GM21786 (cell line): ENCODE data around the gene VWA5B2.

Source experiments
- ATAC-seq: cut with Tn5 transposase; IDR thresholded peaks from one replicate; pipeline ENCODE4 v1.9.1; 2021; ENCODE audit not compliant: unreplicated experiment

The VWA5B2 gene

DNA sequence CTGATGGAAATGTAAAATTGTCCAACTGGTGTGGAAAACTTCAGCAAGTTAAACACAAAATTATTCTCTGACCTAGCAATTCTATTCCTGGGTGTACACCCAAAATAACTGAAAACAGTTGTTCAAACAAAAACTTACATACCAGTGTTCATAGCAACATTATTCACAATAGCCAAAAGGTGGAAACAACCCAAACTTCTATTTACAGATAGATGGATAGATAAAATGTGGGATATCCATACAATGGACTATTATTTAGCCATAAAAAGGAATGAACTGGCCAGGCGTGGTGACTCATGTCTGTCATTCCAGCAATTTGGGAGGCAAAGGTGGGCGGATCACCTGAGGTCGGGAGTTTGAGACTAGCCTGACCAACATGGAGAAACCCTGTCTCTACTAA, 6.9 kb upstream of the VWA5B2 start:
- ATAC-seq, result no peak

DNA sequence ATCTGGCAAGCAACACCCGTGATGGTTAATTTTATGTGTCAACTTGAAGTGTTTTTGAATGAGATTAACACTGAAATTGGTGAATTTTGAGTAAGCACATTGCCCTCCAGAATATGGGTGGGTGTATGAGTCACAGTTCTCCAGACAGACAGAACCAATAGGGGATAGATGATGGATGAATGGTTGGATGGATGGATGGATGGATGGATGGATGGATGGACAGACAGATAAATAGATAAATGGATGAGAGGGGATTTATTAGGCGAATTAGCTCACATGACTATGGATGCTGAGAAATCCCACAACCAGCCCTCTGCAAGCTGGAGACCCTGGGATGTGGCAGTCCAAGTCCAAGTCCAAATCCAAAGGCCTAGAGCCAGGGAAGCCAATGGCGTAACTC, 5.4 kb upstream of the VWA5B2 start:
- no peak for ATAC-seq

DNA sequence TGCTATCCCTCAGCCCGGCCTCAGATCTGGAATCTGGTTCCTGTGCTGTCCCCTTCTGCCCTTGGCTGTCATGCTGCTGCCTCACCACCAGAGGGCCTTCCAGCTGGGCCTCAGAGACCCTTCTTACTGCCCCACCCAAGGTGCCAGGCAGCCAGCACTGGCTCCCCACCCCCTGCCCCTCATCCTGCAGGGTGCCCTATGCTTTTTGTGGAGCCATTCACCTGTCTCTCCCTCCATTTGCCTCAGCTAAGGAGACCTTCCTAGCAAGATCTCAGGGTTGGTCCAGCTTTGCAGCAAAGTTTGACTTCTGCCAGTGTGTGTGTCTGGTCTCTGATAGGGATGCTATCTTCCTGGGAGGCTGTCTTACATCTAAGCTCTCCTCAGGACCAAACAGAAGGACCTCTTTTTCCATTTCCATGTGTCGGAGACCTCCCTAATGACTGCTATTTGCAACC, 1.9 kb upstream of the VWA5B2 start:
- ATAC-seq, result no peak

DNA sequence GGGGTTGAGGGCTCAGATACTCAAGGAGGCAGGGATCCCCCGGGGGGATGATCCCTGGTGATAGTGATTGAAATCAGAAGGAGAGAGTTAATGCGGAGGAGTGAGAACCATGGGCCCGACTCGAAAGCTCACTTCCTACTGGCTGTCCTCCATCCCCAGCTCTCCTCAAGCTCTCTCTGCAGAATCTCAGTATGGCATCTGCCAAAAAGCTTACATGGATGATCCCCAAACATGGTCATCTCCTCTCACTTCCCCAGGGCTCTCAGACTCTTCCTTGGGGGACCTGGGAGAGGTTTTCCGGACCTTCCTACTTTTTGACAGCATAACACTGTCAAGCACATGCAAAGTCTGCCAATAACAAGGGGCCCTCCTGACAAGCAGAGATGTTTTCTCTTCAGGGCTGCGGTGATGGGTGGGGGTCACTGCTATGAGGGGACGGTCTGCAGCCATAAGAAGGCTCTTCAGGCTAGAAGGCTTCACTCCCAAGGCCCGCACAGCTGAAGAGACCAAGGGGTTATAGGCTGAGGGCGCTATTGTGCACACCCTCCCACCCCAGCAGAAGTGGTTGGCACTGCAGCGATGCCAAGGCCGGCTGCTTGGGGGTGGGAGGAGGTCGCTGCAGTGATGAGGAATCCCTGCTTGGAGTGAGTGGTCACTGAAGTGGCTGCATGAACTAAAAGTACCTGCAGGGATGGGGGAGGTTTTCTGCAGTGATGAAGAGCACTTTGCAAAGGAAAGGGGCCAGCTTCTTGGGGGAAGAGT, 828 bp upstream of the VWA5B2 start:
- no peak for ATAC-seq

DNA sequence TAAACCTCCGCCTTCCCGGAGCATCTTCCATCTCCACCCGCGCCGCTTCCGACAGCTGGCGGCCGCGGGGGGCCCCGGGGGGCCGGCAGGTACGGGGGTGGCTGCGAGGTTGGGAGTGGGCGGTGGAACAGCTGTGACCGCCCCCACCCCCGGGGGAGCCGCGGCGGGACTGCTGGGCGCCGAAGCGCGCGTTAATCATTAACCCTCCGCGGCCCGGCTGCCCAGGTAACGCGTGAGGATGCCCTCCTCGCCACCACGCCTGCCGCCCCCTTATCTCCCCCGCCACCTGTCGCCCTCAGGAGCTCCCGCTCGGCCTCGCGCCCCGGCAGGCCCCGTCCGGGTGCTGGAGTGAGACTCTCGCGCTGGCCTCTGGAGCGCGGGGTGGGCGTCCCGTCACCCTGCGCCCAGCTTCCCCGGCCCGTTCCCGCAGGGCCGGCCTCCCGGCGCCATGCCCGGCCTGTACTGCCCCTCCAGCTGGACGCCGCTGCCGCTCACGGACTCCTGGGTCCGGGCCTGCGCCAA, 757 bp downstream of the VWA5B2 start:
- no peak for ATAC-seq

DNA sequence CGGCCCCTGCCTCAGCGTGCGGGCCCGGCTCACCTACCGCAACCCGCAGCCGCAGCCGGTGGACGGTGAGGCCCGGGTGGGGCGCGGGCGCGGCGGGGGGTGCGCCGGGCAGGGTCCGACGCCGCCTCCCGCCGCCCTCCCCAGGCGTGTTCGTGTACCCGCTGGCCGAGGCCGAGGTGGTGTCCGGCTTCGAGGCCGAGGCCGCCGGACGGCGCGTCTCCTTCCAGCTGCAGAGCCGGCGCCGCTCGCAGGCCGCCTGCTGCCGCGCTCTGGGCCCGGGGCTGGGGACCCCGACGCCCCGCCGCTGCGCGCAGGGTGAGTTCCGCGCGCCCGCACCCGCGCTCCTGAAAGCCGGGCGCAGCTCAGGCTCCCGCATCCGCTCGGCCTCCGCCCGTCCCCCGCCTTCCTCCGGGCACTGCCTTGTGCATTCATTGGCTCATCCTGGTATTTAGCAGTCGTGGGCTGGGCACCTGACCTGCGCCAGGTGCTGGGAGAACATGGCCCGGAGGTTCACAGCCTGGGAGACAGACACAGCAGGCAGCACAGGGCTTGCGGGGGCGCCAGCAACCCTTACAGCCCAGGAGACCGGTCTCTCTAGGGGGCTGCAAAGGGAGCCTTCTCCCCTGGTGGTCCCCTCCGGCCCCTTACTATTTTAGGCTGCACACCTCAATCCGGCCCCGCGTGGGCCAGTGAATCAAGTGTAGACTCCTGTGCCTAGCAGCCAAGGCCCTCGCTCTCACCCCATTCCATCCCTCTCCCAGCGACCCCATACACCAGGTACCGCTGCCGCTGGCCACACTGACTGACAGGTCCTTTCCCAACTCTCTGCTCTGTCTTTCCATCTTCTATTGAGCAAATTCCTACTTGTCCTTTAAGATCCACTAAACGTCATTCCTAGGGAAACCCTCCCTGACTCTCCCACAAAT, 1.5 kb downstream of the VWA5B2 start:
- ATAC-seq, result no peak

DNA sequence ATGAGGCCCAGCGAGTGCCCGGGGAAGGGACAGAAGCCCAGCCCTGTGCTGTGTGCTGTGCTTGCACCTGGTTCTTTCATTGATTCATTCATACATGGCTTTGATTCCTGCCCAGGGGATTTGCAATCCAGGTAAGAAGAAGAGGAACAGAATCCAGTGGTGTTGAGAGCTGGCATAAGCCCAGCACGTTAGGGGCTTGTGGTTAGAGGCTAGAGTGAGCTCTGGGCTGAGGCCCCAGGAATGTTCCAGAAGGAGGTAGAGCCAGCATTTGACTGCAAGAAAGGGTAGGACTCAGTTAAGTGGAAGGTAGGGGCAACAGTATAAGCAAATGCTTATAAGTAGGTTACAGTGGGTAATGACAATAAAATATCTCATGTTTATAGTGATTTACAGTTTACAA, 2.3 kb downstream of the VWA5B2 start:
- no peak for ATAC-seq

DNA sequence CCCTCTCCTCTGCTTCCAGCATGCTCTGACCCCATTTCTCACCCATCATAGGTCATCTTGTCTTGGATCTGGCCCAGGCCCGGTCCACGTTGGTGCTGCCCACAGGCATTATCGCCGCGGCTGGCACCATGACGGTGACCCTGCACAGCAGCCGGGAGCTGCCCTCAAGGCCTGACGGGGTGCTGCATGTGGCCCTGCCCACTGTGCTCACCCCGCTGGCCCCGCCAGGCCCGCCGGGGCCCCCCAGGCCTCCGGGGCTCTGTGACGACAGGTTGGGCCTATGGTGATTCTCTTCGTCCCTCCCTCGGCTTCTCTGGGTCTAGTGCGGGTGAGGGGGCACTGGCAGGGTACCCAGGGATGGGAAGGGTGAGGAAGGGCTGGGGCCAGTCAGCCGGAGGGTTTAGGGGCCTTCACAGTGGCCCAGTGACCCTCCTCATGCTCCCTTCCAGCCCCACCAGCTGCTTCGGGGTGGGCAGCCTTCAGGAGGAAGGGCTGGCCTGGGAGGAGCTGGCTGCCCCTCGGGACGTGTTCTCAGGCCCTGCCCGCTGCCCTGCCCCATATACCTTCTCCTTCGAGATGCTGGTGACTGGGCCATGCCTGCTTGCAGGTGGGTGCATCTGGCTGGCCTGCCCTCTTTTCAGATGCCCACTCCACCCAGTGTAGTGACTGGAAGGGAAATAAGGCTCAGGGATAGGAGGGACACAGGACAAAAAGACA, 3.9 kb downstream of the VWA5B2 start:
- no peak for ATAC-seq

DNA sequence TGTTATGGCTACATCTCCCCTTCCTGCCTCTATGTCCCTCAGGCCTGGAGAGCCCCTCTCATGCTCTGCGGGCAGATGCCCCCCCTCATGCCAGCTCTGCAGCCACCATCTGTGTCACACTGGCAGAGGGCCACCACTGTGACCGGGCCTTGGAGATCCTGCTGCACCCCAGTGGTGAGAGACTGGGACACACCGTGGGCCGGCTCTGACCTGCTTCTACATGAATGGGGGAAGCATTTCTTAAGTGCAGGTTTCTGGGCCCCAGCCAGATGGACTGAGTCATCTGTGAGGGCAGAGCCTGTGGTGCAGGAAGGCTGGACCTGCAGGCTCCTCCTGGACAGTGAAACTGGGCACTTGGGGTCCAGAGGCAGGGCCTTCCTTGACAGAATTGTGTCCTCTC, 4.8 kb downstream of the VWA5B2 start:
- ATAC-seq, result no peak

DNA sequence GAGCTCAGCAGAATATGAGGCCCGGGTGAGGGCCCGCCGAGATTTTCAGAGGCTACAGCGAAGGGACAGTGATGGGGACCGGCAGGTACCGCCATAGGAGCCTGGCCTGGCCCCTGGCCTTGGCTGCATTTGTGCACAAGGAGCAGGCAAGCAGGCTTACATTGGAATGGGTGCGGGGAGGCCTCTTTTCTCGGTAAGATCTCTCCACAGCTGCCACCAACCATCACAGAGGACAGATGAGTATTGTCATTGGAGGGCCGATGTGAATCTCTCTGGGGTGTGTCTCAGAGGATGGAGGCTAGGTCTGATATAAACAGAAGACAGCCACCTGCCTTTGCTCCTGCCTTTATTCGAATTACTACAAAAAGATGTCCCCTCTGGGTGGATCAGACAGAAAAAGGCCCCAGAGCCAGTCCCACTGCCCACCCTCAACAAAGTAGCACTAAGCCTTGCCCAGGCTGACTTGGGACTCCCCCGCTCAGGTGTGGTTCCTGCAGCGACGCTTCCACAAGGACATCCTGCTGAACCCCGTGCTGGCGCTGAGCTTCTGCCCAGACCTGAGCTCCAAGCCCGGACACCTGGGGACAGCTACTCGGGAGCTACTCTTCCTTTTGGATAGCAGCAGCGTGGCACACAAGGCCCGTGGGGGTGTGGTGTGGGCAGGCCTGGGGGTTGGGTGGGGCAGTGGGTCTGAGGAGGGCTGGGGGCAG, 5.4 kb downstream of the VWA5B2 start:
- no peak for ATAC-seq

DNA sequence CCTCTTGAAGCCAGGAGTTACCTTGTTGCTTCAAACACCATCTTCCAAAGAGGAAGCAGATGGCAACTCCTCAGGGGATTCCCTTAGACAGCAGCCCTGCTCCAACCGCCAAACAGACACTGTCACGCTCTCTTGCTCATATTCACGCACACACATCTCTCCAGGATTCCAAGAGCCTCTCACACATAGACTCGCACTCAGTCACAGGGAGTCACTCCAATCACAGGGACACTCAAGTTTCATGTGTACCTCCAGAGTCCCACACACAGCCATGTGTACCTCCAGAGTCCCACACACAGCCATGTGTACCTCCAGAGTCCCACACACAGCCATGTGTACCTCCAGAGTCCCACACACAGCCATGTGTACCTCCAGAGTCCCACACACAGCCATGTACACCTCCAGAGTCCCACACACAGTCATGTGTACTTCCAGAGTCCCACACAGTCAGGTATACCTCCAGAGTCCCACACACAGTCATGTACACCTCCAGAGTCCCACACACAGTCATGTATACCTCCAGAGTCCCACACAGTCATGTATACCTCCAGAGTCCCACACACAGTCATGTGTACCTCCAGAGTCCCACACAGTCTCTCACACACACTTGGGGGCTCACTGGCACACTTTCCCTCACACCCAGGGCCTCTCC, 6.1 kb downstream of the VWA5B2 start:
- ATAC-seq, result no peak

DNA sequence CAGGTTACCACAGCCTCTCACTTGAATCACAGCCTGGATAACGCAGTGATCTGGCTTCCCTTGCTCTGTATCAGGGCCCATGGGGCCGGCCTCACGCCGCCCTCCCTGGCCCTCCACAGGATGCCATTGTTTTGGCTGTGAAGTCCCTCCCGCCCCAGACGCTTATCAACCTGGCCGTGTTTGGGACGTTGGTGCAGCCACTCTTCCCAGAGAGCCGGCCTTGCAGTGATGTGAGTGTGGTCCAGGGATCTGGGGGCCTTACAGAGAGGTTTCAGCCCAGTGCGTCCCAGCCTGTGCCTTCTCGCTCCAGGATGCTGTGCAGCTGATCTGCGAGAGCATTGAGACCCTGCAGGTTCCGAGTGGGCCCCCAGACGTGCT, 6.6 kb downstream of the VWA5B2 start:
- ATAC-seq, result no peak

DNA sequence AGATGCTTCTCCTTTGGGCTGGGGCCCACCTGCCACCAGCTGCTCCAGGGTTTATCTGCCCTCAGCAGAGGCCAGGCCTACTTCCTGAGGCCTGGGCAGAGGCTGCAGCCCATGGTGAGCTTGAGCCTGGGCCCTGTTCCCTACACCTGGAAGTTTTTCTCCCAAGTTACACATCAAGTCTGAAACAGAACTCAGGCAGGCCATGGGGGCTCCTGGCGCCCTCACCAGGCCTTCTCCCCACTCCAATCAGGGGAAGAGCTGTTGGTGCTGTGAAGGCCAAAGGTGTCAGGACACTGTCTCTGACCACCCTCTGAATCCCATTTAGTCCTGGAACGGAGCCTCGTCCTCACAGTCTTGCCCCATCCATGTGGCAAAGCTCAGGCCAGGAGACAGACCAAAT, 7.3 kb downstream of the VWA5B2 start:
- no peak for ATAC-seq

DNA sequence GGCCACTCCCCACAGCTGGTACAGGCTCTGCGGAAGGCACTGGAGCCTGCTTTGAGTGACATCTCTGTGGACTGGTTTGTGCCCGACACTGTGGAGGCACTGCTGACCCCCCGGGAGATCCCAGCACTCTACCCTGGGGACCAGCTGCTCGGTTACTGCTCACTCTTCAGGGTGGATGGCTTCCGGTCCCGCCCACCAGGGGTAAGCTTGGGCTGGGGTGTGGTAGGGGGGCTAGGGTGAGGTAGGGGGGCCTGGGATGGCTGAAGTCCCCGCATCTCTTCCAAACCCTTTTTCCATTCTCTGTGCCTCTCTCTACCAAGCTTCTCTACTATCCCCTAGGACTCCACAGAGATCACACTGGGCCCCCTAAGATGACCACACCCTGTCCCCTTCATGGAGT, 7.8 kb downstream of the VWA5B2 start:
- ATAC-seq, result no peak

DNA sequence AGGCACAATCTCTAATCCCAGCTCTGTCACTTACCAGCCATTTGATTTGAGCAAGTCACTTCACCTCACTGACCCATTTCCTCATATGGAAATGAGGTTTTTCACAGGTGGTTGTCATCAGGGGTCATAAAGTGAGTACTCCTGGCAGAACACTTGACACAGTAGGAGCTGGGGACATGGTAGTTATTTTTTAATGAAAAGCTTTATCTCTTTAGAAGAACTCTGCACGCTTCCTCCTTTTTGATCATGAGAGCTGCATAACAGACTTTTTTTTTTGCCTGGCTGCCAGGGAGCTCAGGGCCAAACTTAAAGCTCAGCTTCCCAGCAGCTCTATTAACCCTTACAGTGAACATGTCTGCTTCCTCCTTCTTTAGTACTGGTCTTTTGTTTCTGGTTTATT, 8.4 kb downstream of the VWA5B2 start:
- no peak for ATAC-seq

DNA sequence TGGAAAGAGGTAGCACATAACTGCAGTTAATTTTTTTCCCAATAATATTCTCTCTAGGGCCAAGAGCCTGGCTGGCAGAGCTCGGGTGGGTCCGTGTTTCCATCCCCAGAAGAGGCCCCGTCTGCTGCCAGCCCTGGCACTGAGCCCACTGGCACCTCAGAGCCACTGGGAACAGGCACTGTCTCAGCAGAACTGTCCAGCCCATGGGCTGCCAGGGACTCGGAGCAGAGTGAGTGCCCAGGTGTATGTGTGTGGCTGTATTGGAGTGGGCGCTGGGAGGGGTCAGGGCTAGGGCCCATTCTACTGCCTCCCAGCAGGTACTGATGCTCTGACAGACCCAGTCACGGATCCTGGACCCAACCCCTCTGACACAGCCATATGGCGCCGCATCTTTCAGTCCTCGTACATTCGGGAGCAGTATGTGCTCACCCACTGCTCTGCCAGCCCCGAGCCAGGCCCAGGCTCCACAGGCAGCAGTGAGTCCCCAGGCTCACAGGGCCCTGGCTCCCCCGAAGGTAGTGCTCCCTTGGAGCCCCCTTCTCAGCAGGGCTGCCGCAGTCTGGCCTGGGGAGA, 8.9 kb downstream of the VWA5B2 start:
- no peak for ATAC-seq

DNA sequence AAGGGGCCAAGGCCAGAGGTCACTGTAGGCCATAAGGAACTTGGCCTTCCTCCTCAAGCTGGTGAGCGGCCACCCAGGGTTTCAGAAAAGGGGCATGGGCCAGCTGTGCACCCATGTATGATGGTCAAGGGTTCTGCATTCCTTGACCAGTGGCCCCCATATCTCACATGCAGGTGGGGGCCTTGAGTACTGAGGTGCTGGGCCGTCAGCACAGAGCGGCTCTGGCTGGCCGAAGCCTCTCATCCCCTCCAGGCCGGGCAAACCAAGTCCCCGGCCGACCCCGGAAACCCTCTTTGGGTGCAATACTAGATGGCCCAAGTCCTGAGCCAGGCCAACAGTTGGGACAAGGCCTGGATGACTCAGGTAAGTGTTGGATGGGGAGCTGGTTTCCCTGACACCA, 9.8 kb downstream of the VWA5B2 start:
- ATAC-seq, result no peak

DNA sequence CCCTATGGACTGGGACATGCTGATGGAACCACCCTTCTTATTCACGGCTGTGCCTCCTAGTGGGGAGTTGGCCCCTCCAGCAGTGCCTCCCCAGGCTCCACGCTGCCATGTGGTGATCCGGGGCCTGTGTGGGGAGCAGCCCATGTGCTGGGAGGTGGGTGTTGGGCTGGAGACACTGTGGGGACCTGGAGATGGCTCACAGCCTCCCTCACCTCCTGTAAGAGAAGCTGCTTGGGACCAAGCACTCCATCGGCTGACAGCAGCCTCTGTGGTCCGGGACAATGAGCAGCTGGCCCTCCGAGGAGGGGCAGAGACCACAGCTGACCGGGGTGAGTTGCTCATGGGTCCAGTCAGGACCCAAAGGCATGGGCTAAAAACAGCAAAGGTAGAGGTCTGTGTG, 10.3 kb downstream of the VWA5B2 start:
- no peak for ATAC-seq

DNA sequence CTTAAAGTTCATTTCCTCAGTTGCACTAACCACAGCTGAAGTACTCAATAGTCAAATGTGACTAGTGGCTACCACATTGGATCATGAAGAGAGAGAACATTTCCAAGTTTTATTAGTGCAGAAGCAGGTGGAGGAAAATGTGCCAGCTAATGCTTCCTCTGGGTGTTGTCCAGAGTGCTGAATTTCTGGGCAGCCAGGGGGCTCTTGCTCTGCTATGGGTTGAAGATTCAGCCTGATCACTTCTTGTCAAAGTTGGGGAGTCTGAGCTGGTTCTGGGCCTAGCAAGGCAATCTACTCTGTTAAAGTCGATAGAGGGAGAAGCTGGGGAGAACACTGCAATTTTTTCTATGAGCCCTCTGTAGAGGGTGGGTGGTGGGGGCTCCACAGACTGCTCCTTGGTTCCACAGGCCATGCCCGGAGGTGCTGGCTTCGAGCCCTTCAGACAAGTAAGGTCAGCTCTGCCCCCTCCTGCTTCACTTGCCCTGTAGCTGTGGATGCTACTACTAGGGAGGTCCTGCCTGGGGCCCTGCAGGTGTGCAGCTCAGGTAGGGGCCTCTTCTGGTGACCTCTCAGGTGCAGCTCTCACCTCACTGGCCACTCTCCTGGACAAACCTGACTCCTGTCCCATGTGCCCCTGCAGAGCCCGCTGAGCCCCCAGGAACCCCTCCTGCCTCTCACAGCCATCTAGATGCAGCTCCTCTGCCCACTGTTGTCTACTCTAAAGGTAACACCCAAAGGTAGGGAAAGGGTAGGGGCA, 11.2 kb downstream of the VWA5B2 start:
- ATAC-seq, result no peak
